HG03175 (cell line): ENCODE measurements around the gene ATP11A.

Experiments
- ATAC-seq: cut with Tn5 transposase; IDR thresholded peaks from one replicate; pipeline ENCODE4 v1.9.1; 2021; ENCODE audit warnings: mild to moderate bottlenecking, moderate library complexity; ENCODE audit not compliant: unreplicated experiment

The ATP11A gene

GRCh38 chr13:112721198-112722104 is 31.6 kb downstream of the ATP11A start:
- ATAC-seq, result no peak

- ATAC-seq, result no peak
Measured at GRCh38 chr13:112722433-112723263, 32.8 kb downstream of the ATP11A start.

DNA sequence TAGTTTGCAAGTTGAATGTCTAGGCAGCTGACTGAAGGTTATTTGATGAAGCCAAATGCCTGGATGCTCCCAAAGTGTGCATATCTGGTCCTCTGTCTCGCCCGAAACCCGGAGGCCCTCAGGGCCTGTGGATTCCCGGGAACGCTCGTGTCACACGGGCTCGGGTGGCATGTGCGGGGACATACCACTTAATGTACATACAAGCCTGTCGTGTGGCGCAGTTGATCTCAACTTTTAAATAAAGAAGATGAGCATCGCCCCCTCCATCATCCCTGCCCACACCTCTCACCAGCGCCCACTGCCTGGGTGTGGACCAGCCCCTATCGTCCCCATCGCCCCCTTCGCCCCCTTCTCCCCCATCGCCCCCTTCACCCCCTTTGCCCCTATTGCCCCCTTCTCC is 33.9 kb downstream of the ATP11A start:
- ATAC-seq, result no peak

DNA sequence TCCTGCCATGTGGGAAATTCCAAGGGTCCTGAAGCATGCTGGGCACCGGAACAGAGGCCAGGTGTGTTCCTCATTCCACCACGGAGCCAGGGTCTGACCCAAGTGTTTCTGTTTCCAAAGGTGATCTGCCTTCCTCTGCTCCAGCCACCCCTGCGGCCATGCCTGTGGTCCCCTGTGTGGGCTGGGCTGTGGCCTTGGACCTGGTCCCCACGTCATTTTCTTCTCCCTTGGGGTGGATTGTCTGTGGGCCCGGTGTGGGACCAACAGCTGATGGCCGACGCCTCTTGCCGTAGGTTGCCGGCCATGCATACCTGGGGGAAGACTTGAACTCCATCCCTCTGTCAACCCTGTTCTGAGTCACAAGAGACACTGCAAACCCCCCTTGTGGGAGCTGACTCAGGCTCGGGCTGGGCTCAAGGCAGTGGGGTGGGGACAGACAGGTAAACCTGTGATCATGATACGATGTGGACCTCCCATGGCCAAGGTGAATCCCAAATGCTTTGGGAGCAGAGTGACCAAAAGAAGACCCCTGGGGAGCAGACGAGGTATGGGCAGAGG is 35.0 kb downstream of the ATP11A start:
- ATAC-seq, result no peak

GRCh38 chr13:112725346-112726015 is 35.6 kb downstream of the ATP11A start:
- no peak for ATAC-seq

DNA sequence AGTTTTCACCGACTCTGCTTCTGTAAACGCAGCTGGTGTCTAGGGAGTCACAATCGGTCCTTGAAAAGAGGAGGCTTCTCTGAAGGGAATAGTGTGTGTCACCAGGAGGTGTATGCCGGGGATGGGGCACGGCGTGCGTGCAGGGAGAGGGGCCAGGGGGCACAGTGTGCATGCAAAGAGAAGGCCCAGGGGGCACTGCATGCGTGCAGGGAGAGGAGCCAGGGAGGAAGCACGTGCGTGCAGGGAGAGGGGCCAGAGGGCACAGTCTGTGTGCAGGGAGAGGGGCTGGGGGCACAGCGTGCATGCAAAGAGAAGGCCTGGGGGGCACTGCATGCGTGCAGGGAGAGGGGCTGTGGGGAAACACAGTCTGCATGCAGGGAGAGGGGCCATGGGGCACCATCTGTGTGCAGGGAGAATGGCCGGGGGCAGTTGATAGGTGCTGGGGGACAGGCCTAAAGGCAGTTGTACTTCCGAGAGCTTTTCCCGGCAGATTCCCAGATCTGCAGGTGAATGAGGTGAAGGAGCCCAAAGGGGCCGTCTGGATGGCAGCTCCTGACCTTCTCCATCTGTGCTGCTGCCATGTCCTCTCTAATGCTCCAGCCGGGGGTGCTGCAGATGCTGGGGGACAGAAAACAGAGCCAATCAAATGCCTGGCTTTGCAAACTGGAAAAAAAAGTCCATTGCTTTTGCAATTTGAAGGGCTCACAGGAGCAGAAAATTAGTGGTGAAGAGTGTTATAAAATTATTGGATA is 36.4 kb downstream of the ATP11A start:
- ATAC-seq, result no peak

GRCh38 chr13:112727581-112727980 is 37.7 kb downstream of the ATP11A start:
- no peak for ATAC-seq

DNA sequence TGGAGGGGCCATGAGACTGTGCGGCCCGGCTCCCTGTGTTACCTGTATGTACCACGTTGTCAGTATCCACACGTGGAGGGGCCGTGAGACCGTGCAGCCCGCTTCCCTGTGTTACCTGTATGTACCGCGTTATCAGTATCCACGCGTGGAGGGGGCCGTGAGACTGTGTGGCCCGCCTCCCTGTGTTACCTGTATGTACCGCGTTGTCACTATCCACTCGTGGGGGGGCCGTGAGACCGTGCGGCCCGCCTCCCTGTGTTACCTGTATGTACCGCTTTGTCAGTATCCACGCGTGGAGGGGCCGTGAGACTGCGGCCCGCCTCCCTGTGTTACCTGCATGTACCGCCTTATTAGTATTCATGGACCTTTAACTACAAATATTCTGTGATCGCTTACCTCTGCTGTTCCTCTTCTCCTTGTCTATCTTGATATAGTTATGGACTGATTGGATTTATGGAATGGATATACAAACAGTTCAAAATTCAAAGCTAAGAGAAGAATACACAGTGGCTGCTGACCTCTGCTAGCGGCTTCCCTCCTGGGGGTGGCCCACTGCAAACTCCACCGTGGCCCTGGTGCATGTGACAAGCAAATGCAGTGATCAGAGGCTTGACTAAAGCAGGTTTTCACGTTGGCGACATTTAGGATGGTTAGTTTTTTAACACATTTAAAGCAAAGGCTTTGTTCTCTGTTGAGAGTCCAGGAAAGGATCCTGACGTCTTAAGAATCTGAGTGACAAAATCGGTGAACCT is 38.7 kb downstream of the ATP11A start:
- no peak for ATAC-seq

DNA sequence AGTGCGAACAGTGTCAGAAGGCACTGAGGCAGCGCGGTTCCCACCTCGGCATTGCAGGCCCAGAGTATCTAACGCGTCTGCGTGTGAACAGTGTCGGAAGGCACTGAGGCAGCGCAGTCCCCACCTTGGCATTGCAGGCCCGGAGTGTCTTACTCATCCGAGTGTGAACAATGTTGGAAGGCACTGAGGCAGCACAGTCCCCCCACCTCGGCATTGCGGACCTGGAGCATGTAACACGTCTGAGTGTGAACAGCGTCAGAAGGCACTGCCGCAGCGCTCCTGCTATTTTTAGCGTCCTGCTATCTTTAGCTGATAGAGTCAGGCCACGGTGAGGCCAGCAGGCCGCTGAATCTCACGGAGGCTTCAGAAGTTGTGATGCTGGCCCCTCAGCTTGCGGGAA is 39.6 kb downstream of the ATP11A start:
- no peak for ATAC-seq

DNA sequence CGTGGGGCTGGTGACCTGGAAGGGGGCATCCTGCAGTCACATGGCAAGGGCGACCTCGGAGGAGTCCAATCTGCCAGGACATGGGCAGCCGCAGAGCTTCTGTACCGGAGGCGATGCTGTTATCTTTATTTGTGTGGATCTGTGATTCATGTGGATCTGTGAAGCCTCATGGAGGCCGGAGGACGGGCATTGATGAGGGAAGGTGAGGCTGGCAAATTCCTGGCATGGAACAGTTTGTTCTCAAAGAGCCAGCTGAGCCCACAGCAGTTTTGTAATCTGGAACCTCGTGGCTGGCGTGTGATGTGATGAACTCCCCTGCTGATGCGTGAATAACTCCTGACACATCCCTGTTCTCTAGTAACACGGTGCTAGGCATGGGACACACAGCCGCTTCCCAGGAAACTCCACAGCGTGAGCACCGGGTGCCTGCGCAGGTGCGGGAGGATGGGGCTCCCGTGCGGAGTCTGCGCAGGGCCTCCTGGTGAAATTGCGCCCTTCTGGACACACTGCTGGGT is 40.4 kb downstream of the ATP11A start:
- no peak for ATAC-seq

GRCh38 chr13:112731667-112732616 is 42.1 kb downstream of the ATP11A start:
- ATAC-seq, result no peak

DNA sequence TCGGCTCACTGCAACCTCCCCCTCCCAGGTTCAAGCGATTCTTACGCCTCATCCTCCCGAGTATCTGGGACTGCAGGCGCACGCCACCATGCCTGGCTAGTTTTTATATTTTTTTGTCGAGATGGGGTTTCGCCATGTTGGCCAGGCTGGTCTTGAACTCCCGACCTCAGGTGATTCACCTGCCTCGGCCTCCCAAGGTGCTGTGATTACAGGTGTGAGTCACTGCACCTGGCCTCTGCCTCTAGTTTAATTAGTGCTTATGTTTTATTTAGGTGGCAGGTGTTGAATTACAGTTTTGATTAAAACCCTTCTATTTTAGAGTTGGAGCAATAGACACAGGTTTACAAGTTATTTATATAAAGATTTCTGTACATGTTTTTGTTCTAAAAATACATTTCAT is 42.8 kb downstream of the ATP11A start:
- ATAC-seq, result no peak

DNA sequence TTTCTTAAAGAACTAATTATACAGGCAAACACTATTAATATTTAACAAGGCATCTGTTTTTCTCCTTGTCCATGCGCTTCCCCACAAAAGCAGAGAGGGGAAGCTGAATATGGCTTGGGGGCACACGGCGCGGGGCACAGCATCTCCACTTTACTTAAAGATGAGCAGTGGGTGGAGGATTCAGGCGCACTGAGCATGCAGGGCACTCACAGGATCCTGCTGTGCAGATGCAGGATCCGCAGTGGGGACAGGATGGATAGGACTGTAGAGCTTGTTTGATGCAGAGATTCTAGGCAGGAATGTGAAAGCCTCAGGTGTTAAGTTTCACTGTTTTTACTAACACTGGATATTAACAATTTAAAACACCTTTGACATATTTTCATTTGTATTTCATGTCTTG is 43.3 kb downstream of the ATP11A start:
- ATAC-seq, result no peak

GRCh38 chr13:112733661-112734379 is 44.0 kb downstream of the ATP11A start:
- no peak for ATAC-seq

DNA sequence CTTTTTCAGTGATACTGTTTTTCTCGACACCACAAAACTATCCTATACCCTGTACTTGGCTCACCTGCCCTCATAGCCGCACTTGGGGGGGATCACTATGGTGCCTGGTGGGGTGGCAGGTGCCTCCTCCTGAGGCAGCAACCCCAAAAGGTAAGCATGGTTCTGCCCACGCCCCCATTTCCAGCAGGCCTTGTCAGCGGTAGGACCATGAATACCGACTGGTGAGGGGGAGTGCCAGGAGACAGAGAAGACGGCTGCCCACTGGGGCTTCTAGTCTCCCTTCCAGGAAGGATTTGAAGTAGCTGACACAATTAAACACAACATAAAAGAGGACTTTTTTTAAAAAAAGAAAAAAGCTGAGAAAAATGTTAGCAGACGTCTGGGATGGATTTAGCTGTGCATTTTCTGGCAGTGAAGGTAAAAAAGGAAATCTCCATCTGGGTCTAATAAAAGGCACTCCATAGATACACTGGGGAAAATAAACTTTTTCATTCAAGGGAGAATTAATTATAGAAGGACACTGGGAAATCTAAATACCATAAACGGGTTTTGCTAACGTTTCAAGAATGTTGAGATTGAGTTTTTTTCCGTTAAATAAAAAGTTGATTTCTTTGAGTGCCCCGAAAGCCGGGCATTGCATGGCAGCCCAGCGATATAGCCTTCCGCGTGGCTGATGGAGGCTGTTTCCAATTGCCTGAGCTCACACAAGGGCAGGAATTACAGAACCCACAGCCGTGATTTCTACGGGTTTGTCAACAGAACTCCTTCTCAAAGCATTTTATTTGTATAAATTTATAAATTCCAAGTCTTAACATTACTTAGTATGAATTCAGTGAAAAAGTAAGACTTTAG is 45.1 kb downstream of the ATP11A start:
- no peak for ATAC-seq

- ATAC-seq, result no peak
Measured at GRCh38 chr13:112735791-112736190, 46.0 kb downstream of the ATP11A start.

GRCh38 chr13:112737294-112737693 is 47.5 kb downstream of the ATP11A start:
- no peak for ATAC-seq
